Stimulated activated CD8-positive, alpha-beta memory T cell treated with anti-CD3 and anti-CD28 coated beads, Interleukin-4, amount 100 ng/mL, for 24 hours (primary cell): ENCODE results near the gene NFIL3.
"Not testable (repeated sequence)": the region's sequence is repeated elsewhere in the genome, so short reads cannot be mapped to it uniquely, and the experiment has no call there.

Source experiments
- DNase-seq: peaks from one replicate; pipeline ENCODE4 v3.0.0-alpha.2; 2020; ENCODE audit warnings: low read depth

The NFIL3 gene

DNA sequence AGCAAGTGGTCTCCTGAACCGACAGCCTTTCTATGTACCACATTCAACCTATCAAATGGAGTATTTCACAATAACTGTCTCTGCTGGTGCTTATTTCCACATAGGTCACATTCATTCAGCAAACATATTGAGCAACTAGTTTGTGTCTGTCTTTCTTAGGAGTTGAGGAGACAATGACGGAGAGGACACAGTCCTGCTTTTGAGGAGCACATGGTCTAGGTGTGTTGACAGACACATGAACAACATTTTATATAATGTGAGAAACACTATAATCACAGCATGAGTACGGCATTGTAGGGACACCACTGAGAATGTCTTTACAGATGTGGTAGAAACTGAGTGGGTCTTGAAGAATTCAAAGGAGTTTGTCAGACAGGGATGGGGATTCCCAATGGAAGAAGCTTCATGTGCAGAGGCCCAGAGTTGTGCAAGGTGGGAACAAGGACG is 28.5 kb downstream of the NFIL3 start:
- DNase-seq: no peak

DNA sequence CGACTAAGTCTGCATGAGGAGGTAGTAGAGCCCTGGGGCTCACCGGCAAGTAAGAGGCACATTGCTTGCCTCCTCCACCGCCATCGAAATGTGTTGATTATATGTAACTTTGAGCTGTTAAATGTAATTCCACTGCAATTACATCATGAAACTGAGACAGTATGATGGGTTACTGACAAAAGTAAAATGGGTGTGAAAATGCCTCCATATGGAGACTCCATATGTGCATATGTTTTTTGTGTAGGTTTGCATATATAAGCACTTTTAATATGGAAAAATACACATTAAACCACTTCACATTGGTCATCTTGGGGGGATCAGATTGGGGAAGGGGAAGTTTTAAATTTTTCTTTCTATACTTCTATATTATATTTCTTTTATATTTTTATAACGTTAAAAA is 29.8 kb downstream of the NFIL3 start:
- no peak for DNase-seq

GRCh38 chr9:91392435-91392834 is 31.2 kb downstream of the NFIL3 start:
- no peak for DNase-seq

DNA sequence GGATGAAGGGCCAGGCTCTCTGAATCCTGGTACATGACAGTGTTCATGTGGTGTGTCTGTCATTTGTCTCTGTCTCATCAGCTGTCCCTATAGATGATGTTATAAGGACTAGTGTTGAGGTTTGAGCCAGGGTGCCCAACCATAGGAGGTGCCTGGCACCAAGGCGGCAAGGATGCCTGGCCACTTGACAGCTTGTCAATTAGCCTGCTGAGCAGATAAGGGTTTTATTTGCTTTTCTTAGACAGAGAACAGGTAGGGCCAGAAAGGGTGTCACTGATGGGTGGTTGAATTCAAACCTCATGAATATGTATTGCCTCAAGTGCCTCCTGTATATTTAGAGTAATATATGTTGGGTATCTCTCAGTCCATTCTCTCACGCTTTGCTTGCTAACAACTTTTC is 31.8 kb downstream of the NFIL3 start:
- no peak for DNase-seq

DNA sequence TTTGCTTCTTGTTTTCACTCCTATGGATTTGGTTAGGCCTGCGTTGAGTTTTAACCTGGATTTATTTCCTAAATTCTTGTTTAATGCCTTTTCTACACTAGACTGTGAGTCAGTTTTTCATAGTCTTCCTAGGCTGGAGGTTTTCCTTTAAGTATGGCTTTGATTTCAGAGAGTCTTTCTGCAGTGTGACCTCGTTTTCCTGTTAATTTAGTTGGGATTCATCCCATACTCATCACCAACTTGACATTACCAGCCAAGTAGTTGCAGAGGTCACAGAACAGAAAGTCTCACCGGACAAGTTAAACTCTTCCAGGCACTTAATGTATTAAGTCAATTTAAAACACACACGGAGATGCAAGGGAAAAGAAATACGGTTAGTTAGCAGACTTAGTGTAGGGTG is 32.2 kb downstream of the NFIL3 start:
- DNase-seq: no peak

- not testable (repeated sequence) for DNase-seq
Observed at GRCh38 chr9:91389686-91390085, 33.9 kb downstream of the NFIL3 start.

DNA sequence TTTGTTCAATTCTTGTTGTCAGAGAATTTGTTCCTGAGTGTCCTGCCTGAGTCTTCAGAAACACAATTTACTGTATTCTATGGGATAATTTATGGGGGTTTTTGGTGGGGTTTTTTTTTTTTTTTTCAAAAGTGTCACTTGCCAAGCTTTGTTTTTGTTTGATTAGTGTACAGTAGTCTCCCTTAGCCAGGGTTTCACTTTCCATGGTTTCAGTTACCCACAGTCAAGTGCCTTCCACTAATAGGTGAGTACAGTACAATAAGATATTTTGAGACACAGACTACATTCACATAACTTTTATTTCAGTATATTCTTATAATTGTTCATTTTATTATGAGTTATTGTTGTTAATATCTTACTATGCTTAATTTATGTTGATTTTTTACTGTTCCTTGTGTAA is 36.9 kb downstream of the NFIL3 start:
- DNase-seq: no peak

- no peak for DNase-seq
Observed at GRCh38 chr9:91384954-91385353, 38.7 kb downstream of the NFIL3 start.

- no peak for DNase-seq
Observed at GRCh38 chr9:91383577-91383976, 40.1 kb downstream of the NFIL3 start.

DNA sequence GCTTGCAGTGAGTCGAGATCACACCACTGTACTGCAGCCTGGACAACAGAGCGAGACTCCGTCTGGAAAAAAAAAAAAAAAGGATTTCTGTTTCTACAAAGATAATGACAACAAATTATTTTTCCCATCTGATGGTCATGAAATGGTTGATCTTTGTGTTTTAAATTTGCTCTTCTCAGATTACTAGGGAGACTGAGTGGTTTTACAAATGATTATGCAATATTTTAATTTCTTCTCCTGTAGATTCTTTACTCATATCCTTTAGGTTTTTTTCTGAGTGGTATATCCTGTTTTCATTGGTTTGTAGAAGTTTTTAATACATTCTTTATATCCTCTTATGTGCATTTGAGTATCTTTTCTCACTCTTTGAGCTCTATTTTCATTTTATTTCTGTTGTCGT is 41.3 kb downstream of the NFIL3 start:
- no peak for DNase-seq

- DNase-seq: no peak
Observed at GRCh38 chr9:91379426-91379825, 44.2 kb downstream of the NFIL3 start.

DNA sequence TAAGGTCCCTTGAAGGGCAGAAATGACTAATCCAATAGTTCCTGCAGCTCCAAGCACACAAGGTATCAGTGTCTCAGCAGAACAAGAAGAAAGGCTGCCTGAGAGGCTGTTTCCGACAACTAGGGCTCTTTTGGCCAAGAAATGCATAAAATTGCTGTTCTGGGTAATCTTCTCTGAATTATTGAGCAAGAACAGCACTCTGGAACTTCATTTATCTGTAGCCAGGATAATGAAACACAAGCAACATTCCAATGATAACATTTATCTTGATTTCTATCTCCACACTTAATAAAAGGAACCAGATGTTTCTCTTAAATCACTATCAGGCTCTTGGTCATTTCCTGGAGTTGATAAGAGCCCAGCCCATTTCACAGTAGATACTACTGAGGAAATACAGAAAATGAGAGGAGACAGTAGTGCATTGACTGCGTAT is 44.9 kb downstream of the NFIL3 start:
- no peak for DNase-seq

GRCh38 chr9:91378054-91378453 is 45.6 kb downstream of the NFIL3 start:
- DNase-seq: not testable (repeated sequence)

GRCh38 chr9:91376239-91376638 is 47.4 kb downstream of the NFIL3 start:
- DNase-seq: no peak

DNA sequence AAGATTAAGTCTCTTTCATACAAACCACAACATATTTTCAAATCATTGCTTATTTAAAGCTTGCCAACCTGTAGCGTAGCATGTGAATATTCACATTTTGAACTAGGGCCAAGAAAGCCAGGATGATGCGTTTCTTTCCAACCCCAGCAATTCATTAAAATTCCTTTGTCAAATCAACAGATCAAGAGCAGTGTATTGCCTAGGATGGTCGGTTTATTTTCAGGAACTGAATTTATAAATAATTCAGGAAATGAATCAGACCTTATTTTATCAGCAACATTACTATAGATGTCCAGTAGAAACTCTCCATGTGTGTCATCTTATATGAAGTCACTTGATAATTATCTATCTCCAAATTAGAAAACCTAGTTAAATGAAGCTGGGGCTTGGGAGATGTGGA is 48.7 kb downstream of the NFIL3 start:
- DNase-seq: no peak

GRCh38 chr9:91371894-91372293 is 51.7 kb downstream of the NFIL3 start:
- DNase-seq: no peak

DNA sequence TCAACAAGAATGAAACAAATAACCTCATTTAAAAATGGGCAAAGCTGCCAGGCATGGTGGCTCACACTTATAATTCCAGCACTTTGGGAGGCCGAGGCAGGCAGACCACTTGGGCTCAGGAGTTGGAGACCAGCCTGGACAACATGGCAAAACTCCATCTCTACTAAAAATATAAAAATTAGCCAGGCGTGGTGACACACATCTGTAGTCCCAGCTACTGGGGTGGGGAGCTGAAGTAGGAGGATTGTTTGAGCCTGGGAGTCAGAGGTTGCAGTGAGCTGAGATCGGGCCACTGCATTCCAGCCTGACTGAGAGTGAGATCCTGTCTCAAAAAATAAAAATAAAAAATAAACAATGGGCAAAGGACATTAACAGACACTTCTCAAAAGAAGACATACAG is 53.6 kb downstream of the NFIL3 start:
- not testable (repeated sequence) for DNase-seq

GRCh38 chr9:91364702-91365101 is 58.9 kb downstream of the NFIL3 start:
- no peak for DNase-seq

- no peak for DNase-seq
Observed at GRCh38 chr9:91364005-91364404, 59.6 kb downstream of the NFIL3 start.

DNA sequence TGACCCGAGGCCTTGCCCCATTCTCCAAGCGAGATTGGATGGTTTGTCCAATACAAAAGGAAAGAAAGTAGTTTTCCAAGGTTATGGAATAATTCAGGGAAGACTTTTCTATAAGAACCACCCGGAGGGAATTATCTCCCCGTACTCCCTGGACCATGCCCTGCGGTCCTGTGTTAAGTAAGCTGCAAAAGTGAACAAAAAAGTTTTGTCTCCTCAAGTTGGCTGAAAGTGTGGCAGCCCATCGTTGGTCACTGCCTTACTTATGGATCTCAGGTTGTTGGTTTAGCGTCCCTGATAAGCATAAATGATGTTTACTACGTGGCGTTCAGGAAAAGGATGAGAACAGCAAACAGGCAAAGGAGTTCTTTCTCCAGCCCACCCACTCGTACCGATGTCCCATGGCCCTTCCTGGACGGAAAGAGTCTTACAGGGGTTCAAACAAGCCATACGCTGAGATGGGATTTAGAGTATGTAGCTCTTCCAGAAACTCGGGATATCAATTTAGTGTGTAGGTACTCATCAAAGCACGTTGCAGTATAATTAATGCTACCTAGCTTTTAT is 61.5 kb downstream of the NFIL3 start:
- DNase-seq: no peak

DNA sequence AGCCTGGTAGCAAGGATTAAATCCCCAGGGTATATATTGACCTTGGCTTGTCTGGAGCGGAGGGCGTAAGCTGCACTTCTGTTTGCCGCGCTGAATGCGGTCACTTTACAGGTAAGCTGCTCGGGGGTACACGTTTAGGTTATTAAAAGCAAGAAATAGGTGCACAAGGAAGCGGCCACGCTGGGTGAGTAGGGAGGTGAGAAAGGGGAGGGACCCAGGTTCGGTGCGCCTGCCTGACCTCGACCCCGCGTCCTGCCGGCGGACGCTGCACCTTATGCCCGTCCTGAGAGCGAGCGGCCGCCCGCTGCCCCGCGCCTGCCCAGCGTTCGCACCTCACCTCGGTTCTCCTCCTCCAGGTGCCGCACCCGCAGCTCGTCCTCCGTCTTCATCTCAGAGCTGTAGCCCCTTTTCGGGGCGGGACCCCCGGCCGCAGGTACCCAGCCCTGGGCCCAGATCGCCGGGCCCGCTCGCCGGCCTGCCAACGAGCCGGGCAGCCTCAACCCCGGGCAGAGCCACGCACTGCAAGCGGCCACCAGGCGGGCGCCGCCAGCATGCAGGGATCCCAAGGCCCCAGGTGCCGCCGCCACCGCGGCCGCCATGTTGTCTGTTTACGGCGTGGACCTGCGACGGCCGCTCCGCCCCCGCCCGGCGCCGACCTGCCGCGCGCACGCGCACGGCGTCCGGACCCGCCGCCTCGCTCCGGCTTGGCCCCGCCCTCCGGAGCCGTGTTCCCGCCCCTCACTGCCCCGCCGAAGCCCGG is 62.2 kb downstream of the NFIL3 start, which contains the start of gene AUH:
Gene AUH, minus strand, starts transcription at position 628 of the 760 bp plus-strand sequence. Its CDS starts 29 bp downstream, at position 599.
- DNase-seq: peak; percentile 80

DNA sequence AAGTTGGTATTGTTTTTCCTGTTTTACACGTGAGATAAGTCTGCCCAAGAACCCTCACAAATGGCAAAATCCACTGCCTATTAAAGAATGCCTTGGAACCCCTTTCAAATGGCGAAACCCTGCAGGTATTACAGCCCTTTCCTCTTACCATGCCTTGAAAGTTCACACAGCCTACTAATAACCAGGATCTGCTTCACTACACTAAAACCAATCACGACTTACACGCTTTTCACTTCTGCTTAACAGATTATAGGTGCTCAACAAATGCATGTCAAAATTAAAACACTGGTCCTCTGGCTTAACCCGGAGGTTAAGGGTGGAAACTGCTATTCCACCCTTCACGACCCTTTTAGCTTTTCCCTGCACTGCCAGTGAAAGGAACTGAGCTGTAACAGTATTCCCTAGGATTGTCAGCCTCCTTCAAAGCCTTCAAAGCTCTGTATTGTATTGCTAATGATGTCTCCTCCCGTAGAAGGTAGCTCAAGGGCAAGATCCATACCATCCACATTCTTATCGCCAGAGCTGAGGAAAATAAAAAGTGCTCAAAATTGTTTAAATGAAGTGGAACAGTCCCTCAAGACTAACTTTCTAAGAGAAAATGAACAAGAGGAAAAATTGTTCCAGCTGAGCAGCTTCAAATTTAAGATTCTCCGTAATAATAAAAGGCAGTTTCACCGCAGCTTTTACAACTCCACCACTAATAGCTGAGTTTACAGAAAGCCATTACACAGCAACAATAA is 62.9 kb downstream of the NFIL3 start:
- DNase-seq: no peak
